Naive thymus-derived CD8-positive, alpha-beta T cell (primary cell): Measurements from ENCODE around the gene BHMT. TPM values are rescaled to one million over a fixed set of nuclear protein-coding genes. Genes with fewer than 3 reads are reported as not detected.

ENCODE experiments used
- ATAC-seq, 2 donors: fragments of 150-1000 bp; cut with Tn5 transposase in 1 of 2; sonication (Bioruptor Pico), chemical (Tn5 transposase) in 1 of 2; 1 replicate in 1 of 2; 2 replicates in 1 of 2; pipeline ENCODE4 v1.10.0; 2021; ENCODE audit warnings: mild to moderate bottlenecking in 2 of 2, moderate library complexity in 2 of 2
- POLR2A ChIA-PET: fragments of 350-600 bp; sonication (Branson Sonifier 250); formaldehyde crosslinking; loops from one replicate; lab custom pipeline; 2021; ENCODE audit warnings: antibody characterized with exemption; lab: Charles Lee
- DNase-seq, 10 donors: peaks; one replicate each; pipeline versions ENCODE4 v3.0.0 to v3.0.0-alpha.2; 2020 to 2022
- H3K27ac Mint-ChIP-seq, 10 donors: one replicate each; pipeline ENCODE4 v1.8.0; 2020 to 2022; ENCODE audit warnings: mild to moderate bottlenecking in 10 of 10, mixed read lengths in 10 of 10, moderate library complexity in 4 of 10, inconsistent platforms in 1 of 10
- H3K27me3 Mint-ChIP-seq, 5 donors: one replicate each; pipeline ENCODE4 v1.8.0; 2021 to 2022; ENCODE audit warnings: mixed read lengths in 5 of 5
- H3K36me3 Mint-ChIP-seq, 3 donors: one replicate each; pipeline ENCODE4 v1.8.0; 2020 to 2022; ENCODE audit warnings: mixed read lengths in 3 of 3, mild to moderate bottlenecking in 2 of 3, inconsistent platforms in 1 of 3
- H3K4me1 Mint-ChIP-seq, 4 donors: one replicate each; pipeline ENCODE4 v1.8.0; 2021 to 2022; ENCODE audit warnings: mixed read lengths in 4 of 4
- H3K4me3 Mint-ChIP-seq, 10 donors: one replicate each; pipeline ENCODE4 v1.8.0; 2020 to 2022; ENCODE audit warnings: mild to moderate bottlenecking in 10 of 10, mixed read lengths in 10 of 10, moderate library complexity in 6 of 10, inconsistent platforms in 1 of 10
- H3K9me3 Mint-ChIP-seq, 9 donors: one replicate each; pipeline ENCODE4 v1.8.0; 2020 to 2022; ENCODE audit warnings: mixed read lengths in 9 of 9, mild to moderate bottlenecking in 3 of 9, inconsistent platforms in 1 of 9, moderate library complexity in 1 of 9
- polyA plus RNA-seq, 3 donors: library from polyadenylated mRNA; unstranded; fragments of 300-500 nt; fragmentation: Illumina TruSeq; gene quantifications; one replicate each; pipeline ENCODE4 v1.2.3, GENCODE V29; 2021
- total RNA-seq, 8 experiments: library from RNA in 2 of 8; stranded (reverse) in 2 of 8; gene quantifications; one replicate each; pipeline ENCODE4 v1.2.3 and lab custom pipeline; 2021 to 2026

BHMT gene, protein sequence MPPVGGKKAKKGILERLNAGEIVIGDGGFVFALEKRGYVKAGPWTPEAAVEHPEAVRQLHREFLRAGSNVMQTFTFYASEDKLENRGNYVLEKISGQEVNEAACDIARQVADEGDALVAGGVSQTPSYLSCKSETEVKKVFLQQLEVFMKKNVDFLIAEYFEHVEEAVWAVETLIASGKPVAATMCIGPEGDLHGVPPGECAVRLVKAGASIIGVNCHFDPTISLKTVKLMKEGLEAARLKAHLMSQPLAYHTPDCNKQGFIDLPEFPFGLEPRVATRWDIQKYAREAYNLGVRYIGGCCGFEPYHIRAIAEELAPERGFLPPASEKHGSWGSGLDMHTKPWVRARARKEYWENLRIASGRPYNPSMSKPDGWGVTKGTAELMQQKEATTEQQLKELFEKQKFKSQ
- total RNA-seq, result not detected
- polyA plus RNA-seq, result not detected
- 0 reads per million in 6 experiments for total RNA-seq (lab: John Stamatoyannopoulos, UW)

- H3K36me3 Mint-ChIP-seq, result peaks cover 0 to 2% (median 0%) of the 10 kb centered on the region in 3 donors
- H3K27ac Mint-ChIP-seq, result peak within 1 kb of the TSS in 1 of 10 donors; percentile 77
- peaks cover 0 to 5% (median 1%) of the 10 kb centered on the region in 4 donors for H3K4me1 Mint-ChIP-seq
- H3K4me3 Mint-ChIP-seq, result no peak within 1 kb of the TSS
- ATAC-seq, result no peak
- H3K27me3 Mint-ChIP-seq, result peaks cover 27 to 68% (median 37%) of the 10 kb centered on the region in 5 donors
- POLR2A ChIA-PET, result no interaction called here
- DNase-seq, result no peak
- no peaks in the 10 kb centered on the region for H3K9me3 Mint-ChIP-seq
Observed at GRCh38 chr5:79111387-79111959, at the start of gene BHMT. BHMT (plus strand) TSS chr5:79111809; CDS start chr5:79111886, 77 bp downstream.

DNA sequence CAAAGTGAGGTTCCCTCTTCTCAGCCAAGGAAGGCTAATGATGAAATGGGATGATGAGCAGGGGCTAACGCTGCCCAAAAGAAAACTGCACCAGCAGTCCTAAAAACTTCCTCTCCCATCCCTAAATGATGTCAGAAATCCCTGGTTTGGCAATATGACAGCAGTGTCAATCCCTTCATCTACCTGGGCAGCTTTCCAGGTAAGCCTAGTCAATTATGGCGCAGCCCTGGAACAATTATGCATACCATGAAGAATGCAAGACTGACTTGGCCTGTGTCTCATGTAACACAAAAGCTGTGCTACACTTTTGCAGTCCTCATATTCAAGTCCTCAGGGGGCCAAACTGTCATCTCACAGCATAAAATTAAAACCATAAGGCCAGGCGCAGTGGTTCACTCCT, 49.2 kb upstream of the BHMT start:
- POLR2A ChIA-PET, result no interaction called here
- peaks cover 0 to 2% (median 0%) of the 10 kb centered on the region in 9 donors for H3K9me3 Mint-ChIP-seq
- peaks cover 9 to 16% (median 13%) of the 10 kb centered on the region in 5 donors for H3K27me3 Mint-ChIP-seq
- H3K4me3 Mint-ChIP-seq, result no peak overlapping the region
- peaks cover 0 to 3% (median 0%) of the 10 kb centered on the region in 3 donors for H3K36me3 Mint-ChIP-seq
- no peak overlapping the region for H3K27ac Mint-ChIP-seq
- no peak for ATAC-seq
- DNase-seq, result no peak
- no peaks in the 10 kb centered on the region for H3K4me1 Mint-ChIP-seq

DNA sequence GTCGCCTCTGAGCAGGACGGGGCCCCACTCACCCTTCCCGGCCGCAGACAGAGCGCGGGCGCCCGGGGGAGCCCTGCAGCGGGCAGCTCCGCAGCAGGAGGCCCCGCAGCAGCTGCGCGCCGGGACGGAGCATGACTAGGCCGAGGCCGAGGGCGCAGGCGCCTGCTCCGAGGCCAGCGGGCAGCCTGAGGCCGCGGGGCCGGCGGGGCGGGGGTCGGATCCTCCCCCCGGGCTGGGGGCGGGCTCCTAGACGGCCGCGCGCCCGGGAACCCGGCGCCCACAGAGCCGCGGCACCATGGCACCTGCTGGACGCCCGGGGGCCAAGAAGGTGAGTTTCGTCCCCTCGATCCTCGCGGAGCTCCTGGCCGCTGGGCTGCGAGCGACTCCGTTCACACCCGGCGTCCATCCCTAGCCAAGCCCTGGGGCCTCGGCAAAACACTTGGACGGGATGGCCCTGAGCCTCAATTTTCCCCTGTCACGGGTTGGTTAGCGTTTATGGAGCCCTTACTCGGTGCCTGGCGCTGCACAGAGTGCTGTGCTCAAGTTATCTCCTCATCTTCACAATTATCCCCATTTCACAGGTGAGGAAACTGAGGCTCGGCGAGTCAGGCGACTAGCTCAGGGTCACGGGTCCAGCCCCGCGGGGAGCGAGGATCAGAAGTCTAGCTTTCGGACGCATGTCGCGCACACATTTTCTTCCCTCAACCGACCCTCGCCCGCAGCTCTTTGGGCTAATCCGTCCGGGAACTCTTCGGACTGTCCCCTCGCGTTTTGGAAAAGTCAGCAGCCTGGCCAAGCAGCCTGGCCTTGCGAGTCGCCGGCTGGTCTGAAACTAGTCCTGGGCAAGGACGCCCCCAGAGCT, 41.9 kb upstream of the BHMT start, which contains the start of the genes BHMT2 and DMGDH:
Gene BHMT2, plus strand, starts transcription at position 280 of the 862 bp plus-strand sequence. Its CDS starts 16 bp downstream, at position 296.
Gene DMGDH, minus strand, starts transcription at position 187 of the 862 bp plus-strand sequence. Its CDS starts 54 bp downstream, at position 133.
- no peak for DNase-seq

DNA sequence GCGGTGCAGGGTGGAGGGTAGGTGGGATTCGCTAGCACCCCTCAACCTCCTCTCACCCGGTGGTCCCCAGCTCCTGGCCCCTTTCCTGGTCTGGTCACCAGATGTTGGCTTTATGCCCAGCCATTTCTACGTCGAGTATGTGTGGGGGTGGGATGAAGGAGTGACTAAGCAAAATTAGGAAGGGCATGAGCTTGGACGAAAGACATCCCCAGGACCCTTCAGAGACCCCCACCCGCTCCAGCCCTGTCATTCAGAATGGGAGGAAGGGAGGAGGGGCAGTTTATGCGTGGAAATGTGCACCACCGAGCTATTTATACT, 41.3 kb upstream of the BHMT start:
- POLR2A ChIA-PET, result no interaction called here
- no peak for ATAC-seq
- peaks cover 0 to 2% (median 0%) of the 10 kb centered on the region in 9 donors for H3K9me3 Mint-ChIP-seq
- H3K27me3 Mint-ChIP-seq, result peaks cover 18 to 42% (median 32%) of the 10 kb centered on the region in 5 donors
- no peak overlapping the region for H3K27ac Mint-ChIP-seq
- H3K36me3 Mint-ChIP-seq, result peaks cover 0 to 11% (median 3%) of the 10 kb centered on the region in 3 donors
- H3K4me3 Mint-ChIP-seq, result no peak overlapping the region
- H3K4me1 Mint-ChIP-seq, result peaks cover 0 to 6% (median 0%) of the 10 kb centered on the region in 4 donors
- no peak for DNase-seq

More for the DNA sequence above, 41.9 kb upstream of the BHMT start, which contains the start of the genes BHMT2 and DMGDH:
- Mint-ChIP-seq H3K27me3 (peaks cover 18 to 45% (median 32%) of the 10 kb centered on the region in 5 donors), H3K9me3 (peaks cover 0 to 2% (median 0%) of the 10 kb centered on the region in 9 donors), H3K4me1 (peaks cover 0 to 6% (median 0%) of the 10 kb centered on the region in 4 donors), H3K4me3 (peak within 1 kb of the TSS in 1 of 10 donors; percentile 12), H3K27ac (peak within 1 kb of the TSS in 1 of 10 donors; percentile 67), H3K36me3 (peaks cover 0 to 11% (median 3%) of the 10 kb centered on the region in 3 donors)
- POLR2A ChIA-PET, result no interaction called here
- ATAC-seq, result no peak

- Mint-ChIP-seq H3K9me3 (no peaks in the 10 kb centered on the region), H3K27me3 (peaks cover 4 to 27% (median 15%) of the 10 kb centered on the region in 5 donors), H3K4me1 (peaks cover 0 to 7% (median 4%) of the 10 kb centered on the region in 4 donors), H3K27ac (no peak overlapping the region), H3K4me3 (no peak overlapping the region), H3K36me3 (peaks cover 0 to 4% (median 0%) of the 10 kb centered on the region in 3 donors)
- DNase-seq, result no peak
- no peak for ATAC-seq
- POLR2A ChIA-PET, result no interaction called here
Observed at GRCh38 chr5:79074641-79075040, 37.0 kb upstream of the BHMT start.

- Mint-ChIP-seq H3K27ac (peak overlapping the region in 1 of 10 donors; percentile 33), H3K4me1 (peaks cover 0 to 7% (median 1%) of the 10 kb centered on the region in 4 donors), H3K36me3 (peaks cover 0 to 4% (median 0%) of the 10 kb centered on the region in 3 donors), H3K9me3 (no peaks in the 10 kb centered on the region), H3K4me3 (no peak overlapping the region), H3K27me3 (peaks cover 4 to 16% (median 11%) of the 10 kb centered on the region in 5 donors)
- POLR2A ChIA-PET, result no interaction called here
- no peak for DNase-seq
- ATAC-seq, result no peak
Observed at GRCh38 chr5:79075646-79076426, 35.8 kb upstream of the BHMT start.

GRCh38 chr5:79076819-79077218, 34.8 kb upstream of the BHMT start:
- peaks cover 0 to 7% (median 1%) of the 10 kb centered on the region in 4 donors for H3K4me1 Mint-ChIP-seq
- H3K27me3 Mint-ChIP-seq, result peaks cover 0 to 8% (median 4%) of the 10 kb centered on the region in 5 donors
- no peak overlapping the region for H3K4me3 Mint-ChIP-seq
- POLR2A ChIA-PET, result no interaction called here
- ATAC-seq (no peak), DNase-seq (no peak)
- H3K36me3 Mint-ChIP-seq, result peaks cover 0 to 4% (median 0%) of the 10 kb centered on the region in 3 donors
- no peak overlapping the region for H3K27ac Mint-ChIP-seq
- H3K9me3 Mint-ChIP-seq, result no peaks in the 10 kb centered on the region

DNA sequence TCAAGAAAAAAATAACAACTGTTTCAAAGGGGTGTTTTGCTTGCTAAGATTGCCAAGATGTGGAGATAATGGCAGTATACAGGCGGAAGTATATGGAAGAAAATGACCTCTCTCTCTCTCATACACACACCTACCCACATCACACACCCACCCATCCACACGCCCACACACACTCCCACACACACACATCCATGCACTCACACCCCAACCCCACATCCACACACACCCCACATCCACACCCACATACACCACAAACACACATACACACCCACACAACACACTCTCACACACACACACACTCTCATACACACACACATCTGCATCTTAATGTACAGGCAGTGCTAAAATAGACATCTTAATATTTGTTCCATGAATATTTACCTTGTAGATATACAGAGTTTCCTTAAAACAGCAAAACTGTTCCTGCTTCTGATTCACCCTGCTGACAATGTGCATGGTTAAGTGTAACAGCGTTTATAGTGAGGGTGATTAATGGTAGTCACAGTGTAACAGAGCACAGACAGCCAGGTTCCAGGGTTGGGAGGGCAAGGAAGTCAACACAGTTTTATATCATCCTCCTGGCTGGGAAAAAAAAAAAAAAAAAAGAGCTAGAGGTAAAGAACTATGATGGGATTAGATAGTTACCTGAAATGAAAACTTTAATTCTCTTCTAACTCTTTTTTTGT, 33.8 kb upstream of the BHMT start:
- POLR2A ChIA-PET, result no interaction called here
- no peak overlapping the region for H3K27ac Mint-ChIP-seq
- H3K4me1 Mint-ChIP-seq, result peaks cover 0 to 7% (median 1%) of the 10 kb centered on the region in 4 donors
- no peak for ATAC-seq
- no peaks in the 10 kb centered on the region for H3K9me3 Mint-ChIP-seq
- peaks cover 0 to 6% (median 0%) of the 10 kb centered on the region in 5 donors for H3K27me3 Mint-ChIP-seq
- H3K36me3 Mint-ChIP-seq, result no peaks in the 10 kb centered on the region
- no peak overlapping the region for H3K4me3 Mint-ChIP-seq
- DNase-seq, result no peak

GRCh38 chr5:79080804-79081203, 30.8 kb upstream of the BHMT start:
- no peaks in the 10 kb centered on the region for H3K36me3 Mint-ChIP-seq
- no peaks in the 10 kb centered on the region for H3K9me3 Mint-ChIP-seq
- H3K27me3 Mint-ChIP-seq, result peaks cover 0 to 1% (median 0%) of the 10 kb centered on the region in 5 donors
- H3K4me1 Mint-ChIP-seq, result peaks cover 0 to 7% (median 1%) of the 10 kb centered on the region in 4 donors
- DNase-seq (no peak), ATAC-seq (no peak)
- POLR2A ChIA-PET, result no interaction called here
- H3K4me3 Mint-ChIP-seq, result no peak overlapping the region
- no peak overlapping the region for H3K27ac Mint-ChIP-seq

GRCh38 chr5:79081779-79082178, 29.8 kb upstream of the BHMT start:
- H3K4me1 Mint-ChIP-seq, result peaks cover 0 to 7% (median 1%) of the 10 kb centered on the region in 4 donors
- POLR2A ChIA-PET, result no interaction called here
- DNase-seq (no peak), ATAC-seq (no peak)
- no peaks in the 10 kb centered on the region for H3K36me3 Mint-ChIP-seq
- H3K4me3 Mint-ChIP-seq, result no peak overlapping the region
- H3K27ac Mint-ChIP-seq, result no peak overlapping the region
- no peaks in the 10 kb centered on the region for H3K9me3 Mint-ChIP-seq
- H3K27me3 Mint-ChIP-seq, result no peaks in the 10 kb centered on the region

- H3K27ac Mint-ChIP-seq, result no peak overlapping the region
- DNase-seq (no peak), ATAC-seq (no peak)
- H3K36me3 Mint-ChIP-seq, result no peaks in the 10 kb centered on the region
- no peaks in the 10 kb centered on the region for H3K9me3 Mint-ChIP-seq
- H3K4me3 Mint-ChIP-seq, result no peak overlapping the region
- no peaks in the 10 kb centered on the region for H3K4me1 Mint-ChIP-seq
- POLR2A ChIA-PET, result no interaction called here
- H3K27me3 Mint-ChIP-seq, result peaks cover 0 to 5% (median 0%) of the 10 kb centered on the region in 5 donors
Observed at GRCh38 chr5:79086116-79086515, 25.5 kb upstream of the BHMT start.
